AG04449 (cell line): ENCODE data around the gene ZNF771.

ENCODE experiments used
- CTCF ChIA-PET: fragments of 350-600 bp; formaldehyde crosslinking; extraction: SDS; loops from one replicate; lab custom pipeline; 2021; ENCODE audit warnings: antibody characterized with exemption; lab: Yijun Ruan, JAX
- POLR2A ChIA-PET: fragments of 400-600, 350-600 bp; formaldehyde crosslinking; extraction: SDS; loops from one replicate; lab custom pipeline; 2020; ENCODE audit warnings: antibody characterized with exemption, inconsistent platforms; lab: Yijun Ruan, JAX
- DNase-seq: peaks from one replicate; pipeline ENCODE4 v3.0.0-alpha.2; 2010; ENCODE audit warnings: low read depth, low spot score
- H3K4me3 ChIP-seq: 2 replicates; pipeline ENCODE4 v1.5.1; 2011; ENCODE audit warnings: low read depth, mild to moderate bottlenecking, control low read depth, low read length
- TF ChIP-seq, protein P1 (sequence below): IDR thresholded peaks from one replicate; pipeline ENCODE4 v1.5.1; 2011; ENCODE audit warnings: mild to moderate bottlenecking, moderate library complexity, low read length, control low read depth, inconsistent platforms; ENCODE audit not compliant: insufficient read depth; ENCODE audit errors: missing control alignments

ZNF771 gene

GRCh38 chr16:30406795-30407101 is 658 bp upstream of the ZNF771 start:
- no peak for DNase-seq
- CTCF ChIA-PET = interaction anchor here (0.8 to 7.5 kb wide), 10 partner anchors 9 to 375 kb away, joined by 3 to 94 read pairs (median 5); partner anchors contain the start of genes DCTPP1, TBX6 and ZNF48
- POLR2A ChIA-PET = interaction anchor here (0.8 to 1.4 kb wide), 3 partner anchors 8 to 11 kb away, joined by 3 to 11 read pairs (median 8); partner anchors contain the start of gene ZNF48

GRCh38 chr16:30407804-30408534 is 563 bp downstream of the ZNF771 start:
- ChIA-PET POLR2A (interaction anchor here (0.6 to 1.4 kb wide), 3 partner anchors 10 to 37 kb away, joined by 3 to 11 read pairs (median 8); partner anchors contain the start of gene ZNF48), CTCF (interaction anchor here (0.7 to 7.5 kb wide), 16 partner anchors 9 to 376 kb away, joined by 3 to 94 read pairs (median 4); partner anchors contain the start of genes SEPHS2, TBX6, ZNF48 and ZNF747)
- TF ChIP-seq, protein P1, sequence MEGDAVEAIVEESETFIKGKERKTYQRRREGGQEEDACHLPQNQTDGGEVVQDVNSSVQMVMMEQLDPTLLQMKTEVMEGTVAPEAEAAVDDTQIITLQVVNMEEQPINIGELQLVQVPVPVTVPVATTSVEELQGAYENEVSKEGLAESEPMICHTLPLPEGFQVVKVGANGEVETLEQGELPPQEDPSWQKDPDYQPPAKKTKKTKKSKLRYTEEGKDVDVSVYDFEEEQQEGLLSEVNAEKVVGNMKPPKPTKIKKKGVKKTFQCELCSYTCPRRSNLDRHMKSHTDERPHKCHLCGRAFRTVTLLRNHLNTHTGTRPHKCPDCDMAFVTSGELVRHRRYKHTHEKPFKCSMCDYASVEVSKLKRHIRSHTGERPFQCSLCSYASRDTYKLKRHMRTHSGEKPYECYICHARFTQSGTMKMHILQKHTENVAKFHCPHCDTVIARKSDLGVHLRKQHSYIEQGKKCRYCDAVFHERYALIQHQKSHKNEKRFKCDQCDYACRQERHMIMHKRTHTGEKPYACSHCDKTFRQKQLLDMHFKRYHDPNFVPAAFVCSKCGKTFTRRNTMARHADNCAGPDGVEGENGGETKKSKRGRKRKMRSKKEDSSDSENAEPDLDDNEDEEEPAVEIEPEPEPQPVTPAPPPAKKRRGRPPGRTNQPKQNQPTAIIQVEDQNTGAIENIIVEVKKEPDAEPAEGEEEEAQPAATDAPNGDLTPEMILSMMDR = no peak
- DNase-seq = no peak
- H3K4me3 ChIP-seq = peak overlapping the region; percentile 76

More at GRCh38 chr16:30406795-30407101, 658 bp upstream of the ZNF771 start:
- TF ChIP-seq, protein P1 = no peak
- H3K4me3 ChIP-seq = peak overlapping the region; percentile 76

GRCh38 chr16:30409125-30410060 is 2.0 kb downstream of the ZNF771 start:
- ChIA-PET POLR2A (interaction anchor here (0.6 to 1.0 kb wide), 5 partner anchors 8 to 249 kb away, joined by 3 to 7 read pairs (median 4); partner anchors contain the start of gene FBRS), CTCF (interaction anchor here (0.5 to 7.5 kb wide), 45 partner anchors 10 to 367 kb away, joined by 3 to 94 read pairs (median 3); partner anchors contain the start of genes CD2BP2, DCTPP1, FBRS and SEPHS2)
- TF ChIP-seq, protein P1 = peak; percentile 96
- peak; percentile 24 for DNase-seq
- H3K4me3 ChIP-seq = no peak overlapping the region

- POLR2A ChIA-PET = no interaction called here
- CTCF ChIA-PET = interaction anchor here (1.1 to 1.4 kb wide), 2 partner anchors 11 to 18 kb away, joined by 3 to 4 read pairs; partner anchors contain the start of gene ZNF48
- no peak overlapping the region for H3K4me3 ChIP-seq
- DNase-seq = no peak
- TF ChIP-seq, protein P1 = no peak
These were observed 5.9 kb downstream of the ZNF771 start for GRCh38 chr16:30413112-30413806.

DNA sequence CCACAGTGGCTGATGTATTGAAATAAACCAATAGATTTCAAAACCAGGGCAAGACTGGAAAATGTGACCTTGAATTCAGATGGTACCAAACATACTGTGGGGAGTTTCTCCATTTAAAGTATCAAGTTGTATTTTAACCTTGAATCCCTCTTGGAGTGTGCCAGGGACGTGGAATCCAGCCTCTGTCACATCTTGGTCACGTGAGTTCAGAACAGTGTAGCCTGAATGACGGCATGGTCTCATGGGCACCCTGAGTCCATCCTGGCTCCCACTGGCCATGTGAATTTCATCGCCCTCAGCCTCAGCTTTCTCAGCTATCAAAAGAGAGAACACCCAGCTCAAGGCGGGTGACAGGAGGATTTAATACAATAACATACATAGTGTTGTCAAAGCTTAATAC is 6.8 kb downstream of the ZNF771 start:
- no peak overlapping the region for H3K4me3 ChIP-seq
- TF ChIP-seq, protein P1 = no peak
- ChIA-PET CTCF (interaction anchor here (1.1 to 5.5 kb wide), 3 partner anchors 10 to 19 kb away, joined by 3 to 35 read pairs (median 4); partner anchors contain the start of genes DCTPP1 and ZNF48), POLR2A (no interaction called here)
- DNase-seq = no peak
